ENCODE data around the gene PEX6. TPM values are rescaled to one million over a fixed set of nuclear protein-coding genes. Genes with fewer than 3 reads are reported as not detected.
"Not testable (repeated sequence)": the region's sequence is repeated elsewhere in the genome, so short reads cannot be mapped to it uniquely, and the experiment has no call there.

Gene PEX6
- polyA plus RNA-seq, 4 donors = 20.5 to 24.5 (median 22.4) TPM

- no peak for DNase-seq (ENCODE audit: low read depth in 4 of 4, low spot score in 3 of 4)
These were observed 11.8 kb downstream of the PEX6 start for GRCh38 chr6:42967228-42967627.

- no peak for DNase-seq (ENCODE audit: low read depth in 4 of 4, low spot score in 3 of 4)
These were observed 12.4 kb downstream of the PEX6 start for GRCh38 chr6:42966571-42966970.

- no peak for DNase-seq (ENCODE audit: low read depth in 4 of 4, low spot score in 3 of 4)
These were observed 15.0 kb downstream of the PEX6 start for GRCh38 chr6:42963855-42964605.

GRCh38 chr6:42963179-42963854 lies 15.7 kb downstream of the PEX6 start:
- no peak for DNase-seq (ENCODE audit: low read depth in 4 of 4, low spot score in 3 of 4)

GRCh38 chr6:42962502-42963178 lies 16.3 kb downstream of the PEX6 start:
- no peak for DNase-seq (ENCODE audit: low read depth in 4 of 4, low spot score in 3 of 4)

GRCh38 chr6:42962096-42962495 lies 16.9 kb downstream of the PEX6 start:
- no peak for DNase-seq (ENCODE audit: low read depth in 4 of 4, low spot score in 3 of 4)

- DNase-seq (ENCODE audit: low read depth in 4 of 4, low spot score in 3 of 4) = no peak
These were observed 17.9 kb downstream of the PEX6 start for GRCh38 chr6:42961020-42961470.

- peak in 1 of 4 donors; percentile 38 for DNase-seq (ENCODE audit: low read depth in 4 of 4, low spot score in 3 of 4)
These were observed 18.6 kb downstream of the PEX6 start, which contains the start of gene GNMT for GRCh38 chr6:42960243-42961019. GNMT (plus strand) TSS chr6:42960754; CDS start chr6:42960768, 14 bp downstream.

- no peak for DNase-seq (ENCODE audit: low read depth in 4 of 4, low spot score in 3 of 4)
These were observed 19.1 kb downstream of the PEX6 start for GRCh38 chr6:42959917-42960242.

- no peak for DNase-seq (ENCODE audit: low read depth in 4 of 4, low spot score in 3 of 4)
These were observed 20.9 kb downstream of the PEX6 start for GRCh38 chr6:42958125-42958524.

GRCh38 chr6:42954405-42954804 lies 24.6 kb downstream of the PEX6 start:
- DNase-seq (ENCODE audit: low read depth in 4 of 4, low spot score in 3 of 4) = not testable (repeated sequence)

GRCh38 chr6:42952389-42952788 lies 26.6 kb downstream of the PEX6 start:
- no peak for DNase-seq (ENCODE audit: low read depth in 4 of 4, low spot score in 3 of 4)

GRCh38 chr6:42947950-42948349 lies 31.0 kb downstream of the PEX6 start:
- DNase-seq (ENCODE audit: low read depth in 4 of 4, low spot score in 3 of 4) = no peak

GRCh38 chr6:42942444-42942843 lies 36.5 kb downstream of the PEX6 start:
- DNase-seq (ENCODE audit: low read depth in 4 of 4, low spot score in 3 of 4) = no peak

- not testable (repeated sequence) for DNase-seq (ENCODE audit: low read depth in 4 of 4, low spot score in 3 of 4)
These were observed 37.6 kb downstream of the PEX6 start for GRCh38 chr6:42941356-42941755.

- no peak for DNase-seq (ENCODE audit: low read depth in 4 of 4, low spot score in 3 of 4)
These were observed 38.4 kb downstream of the PEX6 start for GRCh38 chr6:42940493-42941045.

GRCh38 chr6:42939810-42940167 lies 39.2 kb downstream of the PEX6 start:
- no peak for DNase-seq (ENCODE audit: low read depth in 4 of 4, low spot score in 3 of 4)

- no peak for DNase-seq (ENCODE audit: low read depth in 4 of 4, low spot score in 3 of 4)
These were observed 39.8 kb downstream of the PEX6 start for GRCh38 chr6:42938987-42939809.

- no peak for DNase-seq (ENCODE audit: low read depth in 4 of 4, low spot score in 3 of 4)
These were observed 40.6 kb downstream of the PEX6 start for GRCh38 chr6:42938428-42938796.

Data from right renal pelvis (tissue), 4 donors.